ENCODE measurements around the gene FSTL4. TPM values are rescaled to one million over a fixed set of nuclear protein-coding genes. Genes with fewer than 3 reads are reported as not detected.

The FSTL4 gene
- total and polyA plus RNA-seq, 2 of the 4 experiments (the other 2 are of a cell fraction) = 0.18 TPM; not detected in 1

- H2BK20ac ChIP-seq (ENCODE audit: low read depth, low read length) = no peak overlapping the region
- no peaks in the 10 kb centered on the region for H3K9me3 ChIP-seq (ENCODE audit: control insufficient read depth, insufficient read depth, low read length)
- no peak overlapping the region for H3K18ac ChIP-seq (ENCODE audit: low read depth, low read length)
- in situ Hi-C loops (cut with MboI; ENCODE audit: low sequenced_read_pairs) = no loop called here
- no peak overlapping the region for H2BK15ac ChIP-seq (ENCODE audit: low read depth, low read length)
- no peaks in the 10 kb centered on the region for H3K4me1 ChIP-seq (ENCODE audit: control insufficient read depth, insufficient read depth, low read length)
- BruUV-seq (replicated peaks) = no TSS peak
- no peak overlapping the region for H4K91ac ChIP-seq (ENCODE audit: insufficient read depth, low read depth, low read length)
- ChIA-PET CTCF (no interaction called here), POLR2A (ENCODE audit: unreplicated experiment) (no interaction called here)
- 71% methylated on average over 5 of the region's 8 CpGs; no CpG with 5 or more reads in 1 of the 2 experiments for WGBS, 2 experiments (ENCODE audit: extremely low coverage in 2 of 2, insufficient read length in 1 of 2)
- peaks cover 4% of the 10 kb centered on the region; the same call in 1 of the 2 replicates for H3K27me3 ChIP-seq (ENCODE audit: control insufficient read depth, insufficient read depth, low read length)
- ATAC-seq (ENCODE audit: low read depth) = no peak
- H4K20me1 ChIP-seq (ENCODE audit: insufficient read depth, low read length) = no peaks in the 10 kb centered on the region
- dilution Hi-C loops (cut with HindIII; ENCODE audit: low sequenced_read_pairs, unreplicated experiment) = no loop called here
- H3K9me1 ChIP-seq (ENCODE audit: insufficient read depth, low read length) = no peaks in the 10 kb centered on the region
- no peak overlapping the region for H3K4me3 ChIP-seq (ENCODE audit: insufficient read depth, low read depth, low read length)
- no peak overlapping the region for H3K4me2 ChIP-seq (ENCODE audit: low read depth, low read length)
- no peaks in the 10 kb centered on the region for H3K79me1 ChIP-seq (ENCODE audit: low read depth in 1 of 2, low read length in 2 of 2)
- H3K4ac ChIP-seq (ENCODE audit: low read depth, low read length) = no peak overlapping the region
- no peak overlapping the region for H2BK120ac ChIP-seq (ENCODE audit: low read depth, low read length)
- H3K56ac ChIP-seq (ENCODE audit: extremely low read depth, insufficient read depth, low read length) = no peak overlapping the region
- TF ChIP-seq ELK1 (IDR thresholded peaks at IDR 0.05; ENCODE audit: borderline replicate concordance, low read depth, low read length) (no peak), CHD1 (IDR thresholded peaks at IDR 0.05; ENCODE audit: low read depth, low read length) (no peak), RCOR1 (IDR thresholded peaks at IDR 0.05; ENCODE audit: insufficient replicate concordance, low read length) (no peak), MAFK (IDR thresholded peaks at IDR 0.05; ENCODE audit: low read depth, low read length) (no peak), FOS (IDR thresholded peaks at IDR 0.05; ENCODE audit: low read depth, low read length) (no peak), MXI1 (IDR thresholded peaks at IDR 0.05; ENCODE audit: borderline replicate concordance, low read depth, low read length) (no peak), CTCF (conservative IDR thresholded peaks at IDR 0.05; ENCODE audit: low read depth, low read length) (no peak), SMC3 (IDR thresholded peaks at IDR 0.05; ENCODE audit: low read depth, low read length) (no peak), CEBPB (IDR thresholded peaks at IDR 0.05; ENCODE audit: low read depth, low read length) (no peak), MAZ (IDR thresholded peaks at IDR 0.05; ENCODE audit: borderline replicate concordance, low read depth, low read length) (no peak), NFE2L2 (IDR thresholded peaks at IDR 0.05; ENCODE audit: low read depth, low read length) (no peak), POLR2A (IDR thresholded peaks at IDR 0.05; ENCODE audit: low read depth, low read length) (no peak), RFX5 (IDR thresholded peaks at IDR 0.05; ENCODE audit: low read depth, low read length) (no peak), USF2 (IDR thresholded peaks at IDR 0.05; ENCODE audit: low read depth, low read length) (no peak), BHLHE40 (IDR thresholded peaks at IDR 0.05; ENCODE audit: low read depth, low read length) (no peak), RAD21 (IDR thresholded peaks at IDR 0.05; ENCODE audit: low read length) (no peak)
- H2AFZ ChIP-seq (replicated peaks; ENCODE audit: low read length, poor library complexity) = no peak overlapping the region
- no peaks in the 10 kb centered on the region for H3K36me3 ChIP-seq (ENCODE audit: control insufficient read depth, insufficient read depth, low read length)
- H4K8ac ChIP-seq (ENCODE audit: low read depth in 2 of 2, low read length in 2 of 2) = no peak overlapping the region
- H2AK5ac ChIP-seq (ENCODE audit: low read depth, low read length) = no peak overlapping the region
- no peak overlapping the region for H3K14ac ChIP-seq (replicated peaks; ENCODE audit: low read depth, low read length)
- no peak for DNase-seq
- intact Hi-C loops (cut with micrococcal nuclease) = no loop called here
- H4K5ac ChIP-seq (ENCODE audit: low read depth, low read length) = no peak overlapping the region
- H3K9ac ChIP-seq (ENCODE audit: low read depth, low read length) = no peak overlapping the region
- no peak overlapping the region for H2AK9ac ChIP-seq (replicated peaks; ENCODE audit: low read depth, low read length, poor library complexity)
- no peak overlapping the region for H3K27ac ChIP-seq (ENCODE audit: insufficient read depth, low read length)
- H3K23ac ChIP-seq (ENCODE audit: low read depth, low read length) = no peak overlapping the region
- no peak overlapping the region for H2BK5ac ChIP-seq (ENCODE audit: low read depth, low read length, poor library complexity, severe bottlenecking)
Observed at GRCh38 chr5:133519191-133519590, 93.2 kb downstream of the FSTL4 start.

Data from IMR-90 (cell line).